Fibroblast of skin of right quadriceps (primary cell): ENCODE data around the gene MTIF2.
"Not testable (repeated sequence)": the region's sequence is repeated elsewhere in the genome, so short reads cannot be mapped to it uniquely, and the experiment has no call there.

ENCODE experiments used
- DNase-seq: peaks from one replicate; pipeline ENCODE4 v3.0.0-alpha.2; 2013

Gene MTIF2

GRCh38 chr2:55239656-55240222, 29.3 kb downstream of the MTIF2 start:
- no peak for DNase-seq

GRCh38 chr2:55236992-55237543, 32.0 kb downstream of the MTIF2 start:
- DNase-seq = no peak

- no peak for DNase-seq
Observed at GRCh38 chr2:55235724-55236538, 33.1 kb downstream of the MTIF2 start.

- DNase-seq = no peak
Observed at GRCh38 chr2:55233658-55233940, 35.4 kb downstream of the MTIF2 start.

- peak; percentile 11 for DNase-seq
Observed at GRCh38 chr2:55232863-55233657, 36.0 kb downstream of the MTIF2 start.

GRCh38 chr2:55232084-55232862, 36.8 kb downstream of the MTIF2 start, which contains the start of the genes CLHC1 and RPS27A:
Gene CLHC1, minus strand, starts transcription at chr2:55232293. Its CDS starts 9,882 bp downstream, at chr2:55222411.
Gene RPS27A, plus strand, starts transcription at chr2:55232688. Its CDS starts 137 bp downstream, at chr2:55232825.
- DNase-seq = peak; percentile 94

GRCh38 chr2:55231546-55232083, 37.4 kb downstream of the MTIF2 start:
- peak; percentile 19 for DNase-seq

- no peak for DNase-seq
Observed at GRCh38 chr2:55230551-55230950, 38.5 kb downstream of the MTIF2 start.

GRCh38 chr2:55229221-55229620, 39.8 kb downstream of the MTIF2 start:
- no peak for DNase-seq

- no peak for DNase-seq
Observed at GRCh38 chr2:55228226-55228563, 40.8 kb downstream of the MTIF2 start.

- DNase-seq = not testable (repeated sequence)
Observed at GRCh38 chr2:55227437-55228225, 41.4 kb downstream of the MTIF2 start.

- DNase-seq = no peak
Observed at GRCh38 chr2:55225481-55226020, 43.5 kb downstream of the MTIF2 start.

GRCh38 chr2:55224761-55225261, 44.2 kb downstream of the MTIF2 start:
- DNase-seq = no peak

GRCh38 chr2:55223958-55224760, 44.9 kb downstream of the MTIF2 start:
- DNase-seq = no peak

- DNase-seq = no peak
Observed at GRCh38 chr2:55213822-55214221, 55.2 kb downstream of the MTIF2 start.

- DNase-seq = no peak
Observed at GRCh38 chr2:55204950-55205349, 64.1 kb downstream of the MTIF2 start.

- DNase-seq = no peak
Observed at GRCh38 chr2:55204536-55204935, 64.5 kb downstream of the MTIF2 start.

GRCh38 chr2:55200416-55200815, 68.6 kb downstream of the MTIF2 start:
- DNase-seq = no peak

GRCh38 chr2:55196526-55196925, 72.5 kb downstream of the MTIF2 start:
- no peak for DNase-seq

GRCh38 chr2:55191888-55192287, 77.1 kb downstream of the MTIF2 start:
- not testable (repeated sequence) for DNase-seq
